Kidney epithelial cell (primary cell): ENCODE measurements around the gene COIL. TPM values are rescaled to one million over a fixed set of nuclear protein-coding genes. Genes with fewer than 3 reads are reported as not detected.

Experiments used
- DNase-seq: peaks from one replicate; pipeline ENCODE4 v3.0.0-alpha.2; 2010; ENCODE audit warnings: low read depth
- H3K27me3 ChIP-seq: 2 replicates; pipeline ENCODE4 v1.6.0; 2011; ENCODE audit warnings: low read length; ENCODE audit not compliant: control insufficient read depth, insufficient read depth
- H3K36me3 ChIP-seq: 2 replicates; pipeline ENCODE4 v1.5.1; 2011; ENCODE audit warnings: low read length; ENCODE audit not compliant: control insufficient read depth, insufficient read depth
- H3K4me3 ChIP-seq: 2 replicates; pipeline ENCODE4 v1.5.1; 2011; ENCODE audit warnings: low read depth, mild to moderate bottlenecking, control low read depth, low read length
- CTCF ChIP-seq: IDR thresholded peaks from 2 replicates; pipeline ENCODE4 v1.5.1; 2011; ENCODE audit warnings: mild to moderate bottlenecking, moderate library complexity, low read length, control low read depth, inconsistent platforms; ENCODE audit not compliant: insufficient read depth, poor library complexity, severe bottlenecking
- total RNA-seq: library from RNA; depleted of rRNA; stranded (reverse); fragments of >200 nt; gene quantifications from 2 replicates; pipeline ENCODE4 v1.2.3, GENCODE V29; 2015

Gene COIL
- total RNA-seq, 1 donor from 2014 or later, result 19.3 TPM

- no peak for TF ChIP-seq CTCF
- Histone ChIP-seq H3K4me3 (no peak overlapping the region), H3K27me3 (no peaks in the 10 kb centered on the region), H3K36me3 (peaks cover 1% of the 10 kb centered on the region)
- DNase-seq, result no peak
Observed at GRCh38 chr17:56935461-56935860, 25.4 kb downstream of the COIL start.

DNA sequence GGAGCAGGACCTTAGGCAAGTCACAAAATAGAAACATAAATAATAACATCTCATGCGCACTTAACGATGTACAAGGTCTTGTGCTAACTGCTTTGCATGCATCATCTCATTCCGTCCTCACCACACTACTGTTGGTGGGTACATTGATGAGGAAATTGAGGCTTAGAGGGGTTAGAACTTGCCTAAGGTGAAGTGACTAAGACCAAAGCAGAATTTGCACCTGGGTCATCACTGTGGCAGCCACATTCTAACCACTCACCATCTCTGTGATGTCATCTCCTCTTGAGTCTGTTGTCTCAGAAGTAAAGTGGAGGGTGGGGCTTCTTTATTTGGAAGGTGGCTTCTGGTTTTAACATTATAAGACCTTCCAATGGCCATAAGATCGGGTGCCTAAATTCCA, 26.6 kb downstream of the COIL start:
- no peak for DNase-seq
- Histone ChIP-seq H3K4me3 (no peak overlapping the region), H3K36me3 (peaks cover 1% of the 10 kb centered on the region), H3K27me3 (no peaks in the 10 kb centered on the region)
- no peak for TF ChIP-seq CTCF

GRCh38 chr17:56933868-56934267, 27.0 kb downstream of the COIL start:
- Histone ChIP-seq H3K27me3 (no peaks in the 10 kb centered on the region), H3K36me3 (peaks cover 1% of the 10 kb centered on the region), H3K4me3 (no peak overlapping the region)
- DNase-seq, result no peak
- TF ChIP-seq CTCF, result no peak

GRCh38 chr17:56933151-56933745, 27.6 kb downstream of the COIL start:
- no peak overlapping the region for H3K4me3 ChIP-seq
- H3K36me3 ChIP-seq, result peaks cover 1% of the 10 kb centered on the region
- DNase-seq, result no peak
- TF ChIP-seq CTCF, result no peak
- H3K27me3 ChIP-seq, result no peaks in the 10 kb centered on the region

DNA sequence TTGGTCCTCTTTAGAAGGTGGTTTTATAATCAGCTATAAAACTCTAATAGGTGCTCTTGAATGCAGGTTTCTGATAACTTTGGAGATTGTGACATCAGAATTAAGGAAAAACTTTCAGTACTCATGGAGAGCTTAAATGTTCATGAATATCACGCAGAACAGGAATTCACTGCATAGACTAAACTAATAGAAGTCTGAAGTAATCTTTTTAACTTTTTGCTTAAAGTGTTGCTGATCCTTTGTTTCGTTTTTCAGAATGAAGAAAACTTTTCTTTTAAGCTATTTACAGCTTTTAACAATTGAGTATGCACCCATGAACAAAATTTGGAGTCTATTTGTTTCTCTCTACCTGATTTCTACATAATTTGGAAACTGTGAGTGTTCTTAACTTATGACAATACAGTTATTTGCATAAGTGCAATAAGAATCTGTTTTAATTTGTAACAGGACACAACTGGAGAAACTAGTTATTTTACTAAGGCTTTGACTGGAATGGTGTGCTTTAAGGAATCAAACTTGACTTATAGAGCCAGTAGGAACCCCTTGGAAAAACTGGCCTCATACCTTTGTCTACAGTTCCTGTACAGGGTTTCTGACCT, 30.0 kb downstream of the COIL start:
- no peak for TF ChIP-seq CTCF

More for the DNA sequence above, 30.0 kb downstream of the COIL start:
- Histone ChIP-seq H3K27me3 (no peaks in the 10 kb centered on the region), H3K36me3 (peaks cover 1% of the 10 kb centered on the region), H3K4me3 (no peak overlapping the region)
- no peak for DNase-seq
